HEK293 (cell line): ENCODE results near the gene EML4.
A peak's percentile ranks its signal among the peaks of the same experiment; 100 is the strongest.

ENCODE experiments used
- CTCF ChIA-PET: fragments of 350-600 bp; formaldehyde crosslinking; extraction: SDS; loops from one replicate; lab custom pipeline; 2021; ENCODE audit warnings: antibody characterized with exemption; lab: Yijun Ruan, JAX
- POLR2A ChIA-PET: fragments of 300-600 bp; formaldehyde crosslinking; extraction: SDS; loops from one replicate; lab custom pipeline; 2020; ENCODE audit warnings: antibody characterized with exemption, inconsistent platforms; lab: Yijun Ruan, JAX
- H3K27ac ChIP-seq: fragments of 200-500 bp; sonication (Bioruptor generic); 2 replicates; pipeline ENCODE4 v1.5.1; 2014; ENCODE audit warnings: low read depth, low read length, control low read depth, inconsistent platforms; ENCODE audit errors: extremely low read depth
- H3K36me3 ChIP-seq, 2 experiments: fragments of 200-500 bp in 1 of 2; sonication (Bioruptor generic) in 1 of 2; 1 replicate in 1 of 2; 2 replicates in 1 of 2; pipeline ENCODE4 v1.5.1; 2014 to 2017; ENCODE audit warnings: inconsistent platforms in 2 of 2, low read length in 2 of 2; ENCODE audit not compliant: control insufficient read depth in 2 of 2, insufficient read depth in 1 of 2
- H3K4me1 ChIP-seq: fragments of 200-500 bp; sonication (Bioruptor generic); 2 replicates; pipeline ENCODE4 v1.5.1; 2014; ENCODE audit warnings: mild to moderate bottlenecking, low read length, inconsistent platforms; ENCODE audit not compliant: control insufficient read depth, insufficient read depth
- H3K4me3 ChIP-seq: 2 replicates; pipeline ENCODE4 v1.5.1; 2011; ENCODE audit warnings: low read depth, mild to moderate bottlenecking, control low read depth, low read length, moderate library complexity
- H3K9me3 ChIP-seq: fragments of 200-500 bp; sonication (Bioruptor generic); 2 replicates; pipeline ENCODE4 v1.5.1; 2014; ENCODE audit warnings: low read depth, low read length, inconsistent platforms; ENCODE audit not compliant: control insufficient read depth, insufficient read depth
- ATF2 ChIP-seq: fragments of 450-650 bp; formaldehyde crosslinking; IDR thresholded peaks from 2 replicates; pipeline ENCODE4 v1.5.1; 2016; ENCODE audit warnings: missing biosample characterization, missing genetic modification characterization, low read depth
- GLI2 ChIP-seq: fragments of 450-650 bp; formaldehyde crosslinking; IDR thresholded peaks from 2 replicates; pipeline ENCODE4; 2017; ENCODE audit warnings: missing biosample characterization, missing genetic modification characterization, low read depth, borderline replicate concordance
- GLIS1 ChIP-seq: fragments of 450-650 bp; formaldehyde crosslinking; IDR thresholded peaks from 2 replicates; pipeline ENCODE4 v1.5.1; 2016; ENCODE audit warnings: missing biosample characterization, missing genetic modification characterization
- KLF10 ChIP-seq: fragments of 450-650 bp; IDR thresholded peaks from 2 replicates; pipeline ENCODE4 v1.5.1; 2018; ENCODE audit warnings: missing biosample characterization, mild to moderate bottlenecking, missing genetic modification characterization
- PBX3 ChIP-seq: sonication (generic); formaldehyde crosslinking; IDR thresholded peaks from 2 replicates; pipeline ENCODE4 v1.8.1; 2022; ENCODE audit warnings: mild to moderate bottlenecking, moderate library complexity, missing genetic modification reagents
- PRDM1 ChIP-seq: fragments of 450-650 bp; formaldehyde crosslinking; IDR thresholded peaks from 2 replicates; pipeline ENCODE4; 2016; ENCODE audit warnings: missing biosample characterization, missing genetic modification characterization
- TSHZ1 ChIP-seq: fragments of 450-650 bp; formaldehyde crosslinking; IDR thresholded peaks from 2 replicates; pipeline ENCODE4 v1.5.1; 2016; ENCODE audit warnings: missing biosample characterization, missing genetic modification characterization, borderline replicate concordance
- ZBTB48 ChIP-seq: fragments of 450-650 bp; formaldehyde crosslinking; IDR thresholded peaks from 2 replicates; pipeline ENCODE4 v1.5.1; 2016; ENCODE audit warnings: missing biosample characterization, missing genetic modification characterization
- ZFP37 ChIP-seq: fragments of 450-650 bp; formaldehyde crosslinking; IDR thresholded peaks from 2 replicates; pipeline ENCODE4 v1.5.1; 2016; ENCODE audit warnings: missing biosample characterization, missing genetic modification characterization
- ZIC2 ChIP-seq: fragments of 450-650 bp; formaldehyde crosslinking; IDR thresholded peaks from 2 replicates; pipeline ENCODE4 v1.5.1; 2016; ENCODE audit warnings: missing biosample characterization, missing genetic modification characterization
- ZNF114 ChIP-seq: fragments of 450-650 bp; formaldehyde crosslinking; IDR thresholded peaks from 2 replicates; pipeline ENCODE4 v1.5.0; 2017; ENCODE audit warnings: missing biosample characterization, missing genetic modification characterization
- ZNF140 ChIP-seq: fragments of 450-650 bp; formaldehyde crosslinking; IDR thresholded peaks from 2 replicates; pipeline ENCODE4 v1.5.1; 2016; ENCODE audit warnings: missing biosample characterization, missing genetic modification characterization
- ZNF169 ChIP-seq: fragments of 450-650 bp; formaldehyde crosslinking; IDR thresholded peaks from 2 replicates; pipeline ENCODE4 v1.5.1; 2016; ENCODE audit warnings: missing biosample characterization, missing genetic modification characterization
- ZNF23 ChIP-seq: fragments of 450-650 bp; formaldehyde crosslinking; IDR thresholded peaks from 2 replicates; pipeline ENCODE4 v1.5.1; 2016; ENCODE audit warnings: missing biosample characterization, missing genetic modification characterization, borderline replicate concordance
- ZNF324 ChIP-seq: fragments of 450-650 bp; formaldehyde crosslinking; IDR thresholded peaks from 2 replicates; pipeline ENCODE4 v1.5.1; 2016; ENCODE audit warnings: missing biosample characterization, missing genetic modification characterization
- ZNF366 ChIP-seq: fragments of 450-650 bp; formaldehyde crosslinking; conservative IDR thresholded peaks from 2 replicates; pipeline ENCODE4 v1.5.1; 2016; ENCODE audit warnings: missing biosample characterization, missing genetic modification characterization
- ZNF416 ChIP-seq: fragments of 450-650 bp; formaldehyde crosslinking; IDR thresholded peaks from 2 replicates; pipeline ENCODE4 v1.5.1; 2016; ENCODE audit warnings: missing biosample characterization, missing genetic modification characterization
- ZNF548 ChIP-seq: fragments of 450-650 bp; formaldehyde crosslinking; IDR thresholded peaks from 2 replicates; pipeline ENCODE4 v1.5.1; 2016; ENCODE audit warnings: missing biosample characterization, missing genetic modification characterization
- ZNF629 ChIP-seq: fragments of 450-650 bp; formaldehyde crosslinking; IDR thresholded peaks from 2 replicates; pipeline ENCODE4 v1.5.1; 2017; ENCODE audit warnings: missing biosample characterization, missing genetic modification characterization
- ZNF843 ChIP-seq: fragments of 450-650 bp; formaldehyde crosslinking; IDR thresholded peaks from 2 replicates; pipeline ENCODE4 v1.5.1; 2016; ENCODE audit warnings: missing biosample characterization, missing genetic modification characterization
- ZSCAN4 ChIP-seq: fragments of 450-650 bp; formaldehyde crosslinking; IDR thresholded peaks from 2 replicates; pipeline ENCODE4 v1.5.1; 2017; ENCODE audit warnings: missing biosample characterization, missing genetic modification characterization
- TF ChIP-seq, protein P1 (sequence below): fragments of 450-650 bp; formaldehyde crosslinking; IDR thresholded peaks from 2 replicates; pipeline ENCODE4 v1.5.1; 2016; ENCODE audit warnings: missing biosample characterization, missing genetic modification characterization
- TF ChIP-seq, protein P2 (sequence below): fragments of 450-650 bp; formaldehyde crosslinking; IDR thresholded peaks from 2 replicates; pipeline ENCODE4 v1.5.1; 2016; ENCODE audit warnings: missing biosample characterization, missing genetic modification characterization

Gene EML4

DNA sequence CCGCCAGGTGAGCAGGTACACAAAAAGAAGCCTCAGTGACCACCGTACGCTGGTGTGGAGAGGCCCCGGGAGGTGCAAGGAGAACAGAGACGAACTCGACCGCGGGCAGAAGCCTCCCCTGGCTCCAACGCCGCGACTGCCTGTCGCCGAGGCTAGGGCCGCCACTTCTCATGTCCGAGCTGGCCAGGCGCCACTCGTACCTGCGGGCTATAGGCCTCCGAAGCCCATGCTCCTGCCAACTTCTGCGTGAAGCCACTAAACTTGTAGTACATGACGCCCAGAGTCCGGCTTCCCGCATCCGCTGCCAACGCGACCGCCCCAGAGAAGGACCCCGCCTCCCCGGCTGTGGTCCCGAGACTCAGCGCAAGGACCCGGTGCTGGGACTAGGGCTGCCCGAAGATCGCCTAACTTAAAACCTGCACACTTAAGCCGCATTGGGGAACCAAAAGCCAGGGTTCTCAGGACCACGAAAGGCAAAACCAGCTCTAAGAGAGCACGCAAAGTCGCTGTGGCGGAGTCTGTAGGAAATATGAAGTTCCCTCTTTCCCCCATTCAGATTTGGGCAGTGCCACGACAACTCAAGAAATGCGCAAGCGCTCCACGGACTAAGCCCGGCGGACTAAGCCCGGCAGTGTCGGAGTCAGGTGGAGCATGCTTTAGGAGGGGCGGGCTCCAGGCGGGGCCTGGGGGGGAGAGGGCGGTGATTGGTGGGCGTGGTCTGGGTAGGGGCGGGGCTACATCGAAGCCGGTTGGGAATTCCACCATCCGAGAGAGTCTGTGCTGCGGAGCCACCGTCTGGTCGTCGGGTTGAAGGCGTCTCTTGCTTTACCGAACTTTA is 192.0 kb downstream of the EML4 start, which contains the start of gene COX7A2L:
COX7A2L (minus strand) TSS at position 328 of the 838 bp plus-strand sequence; CDS start at position 272, 56 bp downstream.
- ChIA-PET POLR2A (interaction anchor here (0.6 kb wide), 1 partner anchor 224 kb away, joined by 10 read pairs; no protein-coding TSS in a partner anchor), CTCF (interaction anchor here (0.6 to 1.6 kb wide), 3 partner anchors 26 to 265 kb away, joined by 3 to 4 read pairs (median 4); no protein-coding TSS in a partner anchor)
- no peaks in the 10 kb centered on the region for H3K36me3 ChIP-seq
- no peak for TF ChIP-seq ZNF843 (tag by site-specific recombination)
- TF ChIP-seq TSHZ1 (tag by site-specific recombination), result no peak
- 0 out of 2 replicates have a peak, but pooled peaks have one; percentile 17 for TF ChIP-seq ZSCAN4 (tag by site-specific recombination)
- 0 out of 2 replicates have a peak, but pooled peaks have one; percentile 13 for TF ChIP-seq KLF10 (tag by site-specific recombination)
- TF ChIP-seq ZNF366 (tag by site-specific recombination), result 0 out of 2 replicates have a peak, but pooled peaks have one; percentile 53
- no peak for TF ChIP-seq PRDM1
- no peak for TF ChIP-seq GLI2
- no peak for TF ChIP-seq ZBTB48 (tag by site-specific recombination)
- TF ChIP-seq ZNF629 (tag by site-specific recombination), result peak; percentile 47; the same call in 1 of the 2 replicates
- 0 out of 2 replicates have a peak, but pooled peaks have one; percentile 41 for TF ChIP-seq ZNF324 (tag by site-specific recombination)
- no peak for TF ChIP-seq ZNF416 (tag by site-specific recombination)
- TF ChIP-seq ZNF114 (tag by site-specific recombination), result no peak
- TF ChIP-seq, protein P1, sequence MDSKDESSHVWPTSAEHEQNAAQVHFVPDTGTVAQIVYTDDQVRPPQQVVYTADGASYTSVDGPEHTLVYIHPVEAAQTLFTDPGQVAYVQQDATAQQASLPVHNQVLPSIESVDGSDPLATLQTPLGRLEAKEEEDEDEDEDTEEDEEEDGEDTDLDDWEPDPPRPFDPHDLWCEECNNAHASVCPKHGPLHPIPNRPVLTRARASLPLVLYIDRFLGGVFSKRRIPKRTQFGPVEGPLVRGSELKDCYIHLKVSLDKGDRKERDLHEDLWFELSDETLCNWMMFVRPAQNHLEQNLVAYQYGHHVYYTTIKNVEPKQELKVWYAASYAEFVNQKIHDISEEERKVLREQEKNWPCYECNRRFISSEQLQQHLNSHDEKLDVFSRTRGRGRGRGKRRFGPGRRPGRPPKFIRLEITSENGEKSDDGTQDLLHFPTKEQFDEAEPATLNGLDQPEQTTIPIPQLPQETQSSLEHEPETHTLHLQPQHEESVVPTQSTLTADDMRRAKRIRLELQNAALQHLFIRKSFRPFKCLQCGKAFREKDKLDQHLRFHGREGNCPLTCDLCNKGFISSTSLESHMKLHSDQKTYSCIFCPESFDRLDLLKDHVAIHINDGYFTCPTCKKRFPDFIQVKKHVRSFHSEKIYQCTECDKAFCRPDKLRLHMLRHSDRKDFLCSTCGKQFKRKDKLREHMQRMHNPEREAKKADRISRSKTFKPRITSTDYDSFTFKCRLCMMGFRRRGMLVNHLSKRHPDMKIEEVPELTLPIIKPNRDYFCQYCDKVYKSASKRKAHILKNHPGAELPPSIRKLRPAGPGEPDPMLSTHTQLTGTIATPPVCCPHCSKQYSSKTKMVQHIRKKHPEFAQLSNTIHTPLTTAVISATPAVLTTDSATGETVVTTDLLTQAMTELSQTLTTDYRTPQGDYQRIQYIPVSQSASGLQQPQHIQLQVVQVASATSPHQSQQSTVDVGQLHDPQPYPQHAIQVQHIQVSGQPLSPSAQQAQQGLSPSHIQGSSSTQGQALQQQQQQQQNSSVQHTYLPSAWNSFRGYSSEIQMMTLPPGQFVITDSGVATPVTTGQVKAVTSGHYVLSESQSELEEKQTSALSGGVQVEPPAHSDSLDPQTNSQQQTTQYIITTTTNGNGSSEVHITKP, result peak; percentile 63
- no peak for TF ChIP-seq ZNF140 (tag by site-specific recombination)
- 0 out of 2 replicates have a peak, but pooled peaks have one; percentile 38 for TF ChIP-seq ZFP37 (tag by site-specific recombination)
- TF ChIP-seq PBX3 (CRISPR knock-in tag), result no peak
- no peak for TF ChIP-seq ZNF169 (tag by site-specific recombination)
- TF ChIP-seq ZNF548, result no peak
- 0 out of 2 replicates have a peak, but pooled peaks have one; percentile 36 for TF ChIP-seq GLIS1
- TF ChIP-seq ZNF23, result no peak
- no peak for TF ChIP-seq ATF2 (tag by site-specific recombination)
- TF ChIP-seq, protein P2, sequence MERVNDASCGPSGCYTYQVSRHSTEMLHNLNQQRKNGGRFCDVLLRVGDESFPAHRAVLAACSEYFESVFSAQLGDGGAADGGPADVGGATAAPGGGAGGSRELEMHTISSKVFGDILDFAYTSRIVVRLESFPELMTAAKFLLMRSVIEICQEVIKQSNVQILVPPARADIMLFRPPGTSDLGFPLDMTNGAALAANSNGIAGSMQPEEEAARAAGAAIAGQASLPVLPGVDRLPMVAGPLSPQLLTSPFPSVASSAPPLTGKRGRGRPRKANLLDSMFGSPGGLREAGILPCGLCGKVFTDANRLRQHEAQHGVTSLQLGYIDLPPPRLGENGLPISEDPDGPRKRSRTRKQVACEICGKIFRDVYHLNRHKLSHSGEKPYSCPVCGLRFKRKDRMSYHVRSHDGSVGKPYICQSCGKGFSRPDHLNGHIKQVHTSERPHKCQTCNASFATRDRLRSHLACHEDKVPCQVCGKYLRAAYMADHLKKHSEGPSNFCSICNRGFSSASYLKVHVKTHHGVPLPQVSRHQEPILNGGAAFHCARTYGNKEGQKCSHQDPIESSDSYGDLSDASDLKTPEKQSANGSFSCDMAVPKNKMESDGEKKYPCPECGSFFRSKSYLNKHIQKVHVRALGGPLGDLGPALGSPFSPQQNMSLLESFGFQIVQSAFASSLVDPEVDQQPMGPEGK (tag by site-specific recombination), result peak; percentile 84
- no peak for TF ChIP-seq ZIC2

More for the DNA sequence above, 192.0 kb downstream of the EML4 start, which contains the start of gene COX7A2L:
- Histone ChIP-seq H3K4me3 (peak within 1 kb of the TSS; percentile 88), H3K27ac (peak within 1 kb of the TSS; percentile 85), H3K9me3 (no peaks in the 10 kb centered on the region), H3K4me1 (0 out of 2 replicates have a peak, but pooled peaks cover 5% of the 10 kb centered on the region)
